ENCODE data around the gene PRKAG3.

- TF ChIP-seq CTCF (IDR thresholded peaks at IDR 0.05; ENCODE audit: poor library complexity) (no peak), EZH2phosphoT487 (IDR thresholded peaks at IDR 0.05; ENCODE audit: low read depth, severe bottlenecking, unreplicated experiment) (no peak)
Measured at GRCh38 chr2:218850796-218851195, 19.2 kb upstream of the PRKAG3 start.
